Activated CD4-positive, alpha-beta T cell treated with anti-CD3 and anti-CD28 coated beads for 36 hours (primary cell): ENCODE data around the gene TUBE1. TPM values are rescaled to one million over a fixed set of nuclear protein-coding genes. Genes with fewer than 3 reads are reported as not detected.
A peak's percentile ranks its signal among the peaks of the same experiment; 100 is the strongest.
"Not testable (repeated sequence)": the region's sequence is repeated elsewhere in the genome, so short reads cannot be mapped to it uniquely, and the experiment has no call there.

Source experiments
- ATAC-seq: fragments of 200-7000 bp; cut with Tn5 transposase; one replicate; pipeline ENCODE4 v1.10.0; 2021; ENCODE audit warnings: mild to moderate bottlenecking, moderate library complexity
- CTCF ChIA-PET: fragments of 350-600 bp; sonication (Branson Sonifier 250); formaldehyde crosslinking; loops from one replicate; lab custom pipeline; 2021; ENCODE audit warnings: antibody characterized with exemption; lab: Charles Lee
- POLR2A ChIA-PET: fragments of 350-600 bp; sonication (Branson Sonifier 250); formaldehyde crosslinking; loops from one replicate; lab custom pipeline; 2021; ENCODE audit warnings: antibody characterized with exemption, inconsistent platforms; lab: Charles Lee
- DNase-seq: peaks from one replicate; pipeline ENCODE4 v3.0.0-alpha.2; 2020
- H3K27ac Mint-ChIP-seq: one replicate; pipeline ENCODE4 v1.8.0; 2021; ENCODE audit warnings: mixed read lengths
- H3K27me3 Mint-ChIP-seq: one replicate; pipeline ENCODE4 v1.8.0; 2021; ENCODE audit warnings: mixed read lengths
- H3K36me3 Mint-ChIP-seq: one replicate; pipeline ENCODE4 v1.8.0; 2021; ENCODE audit warnings: low read depth, mixed read lengths
- H3K4me1 Mint-ChIP-seq: one replicate; pipeline ENCODE4 v1.8.0; 2021; ENCODE audit warnings: mixed read lengths
- H3K4me3 Mint-ChIP-seq: one replicate; pipeline ENCODE4 v1.8.0; 2021; ENCODE audit warnings: mild to moderate bottlenecking, moderate library complexity, mixed read lengths
- H3K9me3 Mint-ChIP-seq: one replicate; pipeline ENCODE4 v1.8.0; 2021; ENCODE audit warnings: low read depth, mixed read lengths
- intact Hi-C, 2 experiments: fragments of 100-400 bp; cut with DNase I in 1 of 2; cut with micrococcal nuclease in 1 of 2; formaldehyde crosslinking; loops; one replicate each; pipeline versions ENCODE4 v1.14.2 to v1.15.1; 2022 to 2024; cut with DNase I, micrococcal nuclease
- total RNA-seq, 2 experiments: library from RNA; stranded (reverse); gene quantifications; one replicate each; pipeline ENCODE4 v1.2.3, GENCODE V29; 2021

The TUBE1 gene
- total RNA-seq, 2 experiments from 2014 or later = 41.8 to 44.4 TPM

GRCh38 chr6:112062966-112063365 is 24.3 kb downstream of the TUBE1 start:
- no peak overlapping the region for H3K4me3 Mint-ChIP-seq
- H3K27ac Mint-ChIP-seq = no peak overlapping the region
- H3K4me1 Mint-ChIP-seq = peaks cover 3% of the 10 kb centered on the region
- intact Hi-C loops = no loop called here
- DNase-seq (no peak), ATAC-seq (no peak)
- CTCF ChIA-PET = interaction anchor here (0.6 to 0.9 kb wide), 2 partner anchors 19 to 20 kb away, joined by 3 to 4 read pairs; no protein-coding TSS in a partner anchor
- H3K9me3 Mint-ChIP-seq = no peaks in the 10 kb centered on the region
- no peaks in the 10 kb centered on the region for H3K36me3 Mint-ChIP-seq
- POLR2A ChIA-PET = no interaction called here
- H3K27me3 Mint-ChIP-seq = no peaks in the 10 kb centered on the region

- no peaks in the 10 kb centered on the region for H3K36me3 Mint-ChIP-seq
- no peak for ATAC-seq
- intact Hi-C loops = no loop called here
- DNase-seq = no peak
- H3K27ac Mint-ChIP-seq = no peak overlapping the region
- no peak overlapping the region for H3K4me3 Mint-ChIP-seq
- CTCF ChIA-PET = interaction anchor here (0.6 to 1.7 kb wide), 8 partner anchors 10 to 713 kb away, joined by 3 to 5 read pairs (median 4); no protein-coding TSS in a partner anchor
- POLR2A ChIA-PET = no interaction called here
- H3K9me3 Mint-ChIP-seq = no peaks in the 10 kb centered on the region
- no peaks in the 10 kb centered on the region for H3K4me1 Mint-ChIP-seq
- H3K27me3 Mint-ChIP-seq = no peaks in the 10 kb centered on the region
Measured at GRCh38 chr6:112061605-112062004, 25.7 kb downstream of the TUBE1 start.

GRCh38 chr6:112058243-112059032 is 28.8 kb downstream of the TUBE1 start:
- H3K4me3 Mint-ChIP-seq = no peak overlapping the region
- ChIA-PET POLR2A (no interaction called here), CTCF (interaction anchor here (0.6 to 2.4 kb wide), 4 partner anchors 12 to 709 kb away, joined by 3 to 5 read pairs (median 3); no protein-coding TSS in a partner anchor)
- H3K36me3 Mint-ChIP-seq = no peaks in the 10 kb centered on the region
- peaks cover 3% of the 10 kb centered on the region for H3K27me3 Mint-ChIP-seq
- H3K4me1 Mint-ChIP-seq = no peaks in the 10 kb centered on the region
- intact Hi-C loops = no loop called here
- H3K27ac Mint-ChIP-seq = no peak overlapping the region
- ATAC-seq (no peak), DNase-seq (no peak)
- no peaks in the 10 kb centered on the region for H3K9me3 Mint-ChIP-seq

GRCh38 chr6:112054555-112055190 is 32.6 kb downstream of the TUBE1 start:
- CTCF ChIA-PET = interaction anchor here (0.8 to 1.3 kb wide), 2 partner anchors 11 to 1891 kb away, joined by 3 read pairs; no protein-coding TSS in a partner anchor
- H3K27me3 Mint-ChIP-seq = peaks cover 3% of the 10 kb centered on the region
- intact Hi-C loops = no loop called here
- no peak for ATAC-seq
- H3K36me3 Mint-ChIP-seq = no peaks in the 10 kb centered on the region
- H3K9me3 Mint-ChIP-seq = no peaks in the 10 kb centered on the region
- DNase-seq = no peak
- no peak overlapping the region for H3K4me3 Mint-ChIP-seq
- POLR2A ChIA-PET = no interaction called here
- H3K27ac Mint-ChIP-seq = no peak overlapping the region
- no peaks in the 10 kb centered on the region for H3K4me1 Mint-ChIP-seq

- POLR2A ChIA-PET = no interaction called here
- DNase-seq (no peak), ATAC-seq (no peak)
- CTCF ChIA-PET = interaction anchor here (1.3 kb wide), 1 partner anchor 12 kb away, joined by 3 read pairs; no protein-coding TSS in a partner anchor
- peaks cover 3% of the 10 kb centered on the region for H3K27me3 Mint-ChIP-seq
- H3K4me1 Mint-ChIP-seq = peaks cover 2% of the 10 kb centered on the region
- no peak within 1 kb of the TSS for H3K27ac Mint-ChIP-seq
- intact Hi-C loops = no loop called here
- no peaks in the 10 kb centered on the region for H3K36me3 Mint-ChIP-seq
- H3K4me3 Mint-ChIP-seq = no peak within 1 kb of the TSS
- H3K9me3 Mint-ChIP-seq = no peaks in the 10 kb centered on the region
Measured at GRCh38 chr6:112054001-112054400, 33.3 kb downstream of the TUBE1 start, which contains the start of gene CCN6. TSS of gene CCN6 (plus strand) at chr6:112054104. CDS start at chr6:112054358, 254 bp downstream.

GRCh38 chr6:112051251-112051740 is 36.0 kb downstream of the TUBE1 start:
- H3K9me3 Mint-ChIP-seq, ATAC-seq, H3K27ac Mint-ChIP-seq, intact Hi-C loops, H3K27me3 Mint-ChIP-seq, DNase-seq, H3K36me3 Mint-ChIP-seq, POLR2A ChIA-PET, H3K4me1 Mint-ChIP-seq, H3K4me3 Mint-ChIP-seq: not testable (repeated sequence)
- CTCF ChIA-PET = interaction anchor here (0.7 to 2.4 kb wide), 4 partner anchors 10 to 342 kb away, joined by 3 to 14 read pairs (median 4); no protein-coding TSS in a partner anchor

- H3K36me3 Mint-ChIP-seq = no peaks in the 10 kb centered on the region
- H3K9me3 Mint-ChIP-seq = no peaks in the 10 kb centered on the region
- POLR2A ChIA-PET = no interaction called here
- ATAC-seq = no peak
- DNase-seq = no peak
- peaks cover 2% of the 10 kb centered on the region for H3K4me1 Mint-ChIP-seq
- CTCF ChIA-PET = interaction anchor here (0.6 to 2.4 kb wide), 5 partner anchors 9 to 342 kb away, joined by 3 to 14 read pairs (median 3); no protein-coding TSS in a partner anchor
- intact Hi-C loops = no loop called here
- no peak overlapping the region for H3K27ac Mint-ChIP-seq
- H3K27me3 Mint-ChIP-seq = peaks cover 3% of the 10 kb centered on the region
- H3K4me3 Mint-ChIP-seq = no peak overlapping the region
Measured at GRCh38 chr6:112050429-112050828, 36.9 kb downstream of the TUBE1 start.

GRCh38 chr6:112049996-112050395 is 37.3 kb downstream of the TUBE1 start:
- DNase-seq = no peak
- Mint-ChIP-seq H3K4me1 (peaks cover 2% of the 10 kb centered on the region), H3K4me3 (no peak overlapping the region), H3K27ac (no peak overlapping the region), H3K27me3 (peaks cover under 1% of the 10 kb centered on the region), H3K9me3 (no peaks in the 10 kb centered on the region), H3K36me3 (no peaks in the 10 kb centered on the region)
- CTCF ChIA-PET = interaction anchor here (0.6 to 2.4 kb wide), 4 partner anchors 9 to 327 kb away, joined by 3 to 14 read pairs (median 4); no protein-coding TSS in a partner anchor
- intact Hi-C loops = loop anchor here in 1 of 2 experiments (10.0 kb wide), 1 partner anchor 445 kb away; the partner anchor contains the start of gene TRAF3IP2
- POLR2A ChIA-PET = no interaction called here
- ATAC-seq = no peak

- intact Hi-C loops = loop anchor here in 1 of 2 experiments (10.0 kb wide), 1 partner anchor 444 kb away; the partner anchor contains the start of gene TRAF3IP2
- Mint-ChIP-seq H3K9me3 (no peaks in the 10 kb centered on the region), H3K4me1 (peaks cover 10% of the 10 kb centered on the region), H3K4me3 (no peak overlapping the region), H3K27me3 (no peaks in the 10 kb centered on the region), H3K36me3 (no peaks in the 10 kb centered on the region), H3K27ac (no peak overlapping the region)
- peak; percentile 74 for ATAC-seq
- POLR2A ChIA-PET = no interaction called here
- no peak for DNase-seq
- CTCF ChIA-PET = interaction anchor here (0.6 kb wide), 1 partner anchor 326 kb away, joined by 3 read pairs; no protein-coding TSS in a partner anchor
Measured at GRCh38 chr6:112049026-112049799, 38.1 kb downstream of the TUBE1 start.

- H3K36me3 Mint-ChIP-seq, DNase-seq, H3K4me3 Mint-ChIP-seq, H3K9me3 Mint-ChIP-seq, H3K27me3 Mint-ChIP-seq, ATAC-seq, POLR2A ChIA-PET, H3K27ac Mint-ChIP-seq, CTCF ChIA-PET: not testable (repeated sequence)
- peaks cover 18% of the 10 kb centered on the region for H3K4me1 Mint-ChIP-seq
- intact Hi-C loops = loop anchor here in 1 of 2 experiments (10.0 kb wide), 1 partner anchor 443 kb away; the partner anchor contains the start of gene TRAF3IP2
Measured at GRCh38 chr6:112047523-112047922, 39.8 kb downstream of the TUBE1 start.
